Left lung (tissue), 10 donors: ENCODE results near the gene MEAK7. TPM values are rescaled to one million over a fixed set of nuclear protein-coding genes. Genes with fewer than 3 reads are reported as not detected.

Source experiments
- ATAC-seq: fragments of 200-7000 bp; cut with Tn5 transposase; one replicate; pipeline ENCODE4 v1.9.1; 2020; ENCODE audit warnings: moderate library complexity
- DNase-seq, 4 donors: peaks; one replicate each; pipeline ENCODE4 v3.0.0-alpha.2; 2013 to 2020
- H3K27ac ChIP-seq, 2 donors: fragments of 200-600 bp; sonication (generic) in 1 of 2; one replicate each; pipeline versions ENCODE4 v1.5.0 to v1.8.0; 2020 to 2021
- H3K27me3 ChIP-seq, 2 donors: fragments of 200-600 bp; sonication (generic) in 1 of 2; one replicate each; pipeline versions ENCODE4 v1.5.0 to v1.8.0; 2020 to 2021
- H3K36me3 ChIP-seq, 2 donors: fragments of 200-600 bp; sonication (generic) in 1 of 2; one replicate each; pipeline versions ENCODE4 v1.5.0 to v1.8.0; 2020 to 2021
- H3K4me1 ChIP-seq, 2 donors: fragments of 200-600 bp; one replicate each; pipeline ENCODE4 v1.8.0; 2021
- H3K4me3 ChIP-seq, 2 donors: fragments of 200-600 bp; sonication (generic) in 1 of 2; one replicate each; pipeline versions ENCODE4 v1.5.0 to v1.8.0; 2020 to 2021; ENCODE audit warnings: mild to moderate bottlenecking in 1 of 2
- H3K9me3 ChIP-seq, 2 donors: fragments of 200-600 bp; sonication (generic) in 1 of 2; one replicate each; pipeline versions ENCODE4 v1.5.0 to v1.8.0; 2020 to 2021
- CTCF ChIP-seq, 2 donors: fragments of 200-600 bp; sonication (generic) in 1 of 2; IDR thresholded peaks; one replicate each; pipeline versions ENCODE4 v1.5.0 to v1.8.0; 2021; ENCODE audit warnings: antibody characterized with exemption in 2 of 2
- intact Hi-C, 2 donors: fragments of 100-400 bp; cut with DNase I; formaldehyde crosslinking; loops; one replicate each; pipeline versions ENCODE4 v1.11.2 to v1.14.2; 2022
- polyA plus RNA-seq, 6 donors: library from polyadenylated mRNA; unstranded; fragments of 120-200 nt; gene quantifications; one replicate each; pipeline ENCODE4 v1.2.1, GENCODE V29; 2013; ENCODE audit not compliant: insufficient read length in 6 of 6
- total RNA-seq, 2 donors: library from RNA; stranded (reverse); fragmentation: NEBNext Ultra II Directional; extraction: Animal tissue kit (Norgen Biotek cat#: 25700); gene quantifications; one replicate each; pipeline ENCODE4 v1.2.1, GENCODE V29; 2021
- donor health status: DM: no; HTN: yes; CAD: no.
- donor health status: DM: no; HTN: no; CAD: no.

The MEAK7 gene
- total and polyA plus RNA-seq, 8 donors: 13.1 to 22.3 (median 20.3) TPM

- TF ChIP-seq CTCF (IDR thresholded peaks at IDR 0.05): no peak
- Histone ChIP-seq H3K36me3 (peaks cover 0 to 51% of the 10 kb centered on the region in 2 donors), H3K4me1 (peaks cover 0 to 1% of the 10 kb centered on the region in 2 donors), H3K27me3 (no peaks in the 10 kb centered on the region), H3K4me3 (no peak overlapping the region), H3K9me3 (peaks cover 0 to 8% of the 10 kb centered on the region in 2 donors), H3K27ac (no peak overlapping the region)
- ATAC-seq: no peak
- intact Hi-C loops: no loop called here
- no peak for DNase-seq
Observed at GRCh38 chr16:84498223-84498610, 6.2 kb downstream of the MEAK7 start.

- Histone ChIP-seq H3K4me3 (no peak overlapping the region), H3K27me3 (no peaks in the 10 kb centered on the region), H3K27ac (no peak overlapping the region), H3K36me3 (peaks cover 0 to 56% of the 10 kb centered on the region in 2 donors), H3K9me3 (peaks cover 0 to 10% of the 10 kb centered on the region in 2 donors), H3K4me1 (no peaks in the 10 kb centered on the region)
- intact Hi-C loops: no loop called here
- DNase-seq: no peak
- TF ChIP-seq CTCF (IDR thresholded peaks at IDR 0.05): no peak
- ATAC-seq: no peak
Observed at GRCh38 chr16:84497418-84498222, 6.8 kb downstream of the MEAK7 start.

- Histone ChIP-seq H3K4me1 (no peaks in the 10 kb centered on the region), H3K27ac (no peak overlapping the region), H3K36me3 (peaks cover 0 to 56% of the 10 kb centered on the region in 2 donors), H3K4me3 (no peak overlapping the region), H3K9me3 (peaks cover 0 to 10% of the 10 kb centered on the region in 2 donors), H3K27me3 (no peaks in the 10 kb centered on the region)
- intact Hi-C loops: no loop called here
- no peak for TF ChIP-seq CTCF (IDR thresholded peaks at IDR 0.05)
- no peak for ATAC-seq
- no peak for DNase-seq
Observed at GRCh38 chr16:84496991-84497390, 7.5 kb downstream of the MEAK7 start.

- DNase-seq: no peak
- Histone ChIP-seq H3K27ac (no peak overlapping the region), H3K27me3 (no peaks in the 10 kb centered on the region), H3K4me3 (no peak overlapping the region), H3K9me3 (peaks cover 0 to 10% of the 10 kb centered on the region in 2 donors), H3K36me3 (peaks cover 0 to 56% of the 10 kb centered on the region in 2 donors), H3K4me1 (no peaks in the 10 kb centered on the region)
- no peak for ATAC-seq
- TF ChIP-seq CTCF (IDR thresholded peaks at IDR 0.05): no peak
- intact Hi-C loops: no loop called here
Observed at GRCh38 chr16:84495506-84495905, 9.0 kb downstream of the MEAK7 start.

GRCh38 chr16:84489131-84489530 lies 15.3 kb downstream of the MEAK7 start:
- Histone ChIP-seq H3K27me3 (no peaks in the 10 kb centered on the region), H3K27ac (no peak overlapping the region), H3K9me3 (peaks cover 0 to 10% of the 10 kb centered on the region in 2 donors), H3K4me3 (no peak overlapping the region), H3K4me1 (no peaks in the 10 kb centered on the region), H3K36me3 (peaks cover 0 to 49% of the 10 kb centered on the region in 2 donors)
- intact Hi-C loops: loop anchor here in 1 of 2 donors (10.0 kb wide), 1 partner anchor 214 kb away; no protein-coding TSS in a partner anchor
- TF ChIP-seq CTCF (IDR thresholded peaks at IDR 0.05): no peak
- DNase-seq (no peak), ATAC-seq (no peak)
